ENCODE results near the gene EXOC7. TPM values are rescaled to one million over a fixed set of nuclear protein-coding genes. Genes with fewer than 3 reads are reported as not detected.

Gene EXOC7
- total RNA-seq, 2 experiments from 2014 or later, result 132 to 137 TPM

- Mint-ChIP-seq H3K27me3 (no peaks in the 10 kb centered on the region), H3K27ac (no peak overlapping the region), H3K9me3 (ENCODE audit: low read depth) (no peaks in the 10 kb centered on the region), H3K4me3 (no peak overlapping the region), H3K36me3 (peaks cover 36% of the 10 kb centered on the region), H3K4me1 (peaks cover 5% of the 10 kb centered on the region)
- ATAC-seq, result no peak
- no peak for DNase-seq
- CTCF ChIA-PET, result no interaction called here
These were observed 64.5 kb downstream of the EXOC7 start for GRCh38 chr17:76039121-76039520.

GRCh38 chr17:76038050-76038449, 65.5 kb downstream of the EXOC7 start:
- peaks cover 26% of the 10 kb centered on the region for H3K36me3 Mint-ChIP-seq
- H3K4me1 Mint-ChIP-seq, result peaks cover 5% of the 10 kb centered on the region
- no peaks in the 10 kb centered on the region for H3K27me3 Mint-ChIP-seq
- DNase-seq, result no peak
- no peak for ATAC-seq
- CTCF ChIA-PET, result no interaction called here
- H3K4me3 Mint-ChIP-seq, result no peak overlapping the region
- no peak overlapping the region for H3K27ac Mint-ChIP-seq
- no peaks in the 10 kb centered on the region for H3K9me3 Mint-ChIP-seq (ENCODE audit: low read depth)

GRCh38 chr17:76036497-76037261, 66.9 kb downstream of the EXOC7 start:
- H3K4me3 Mint-ChIP-seq, result no peak overlapping the region
- CTCF ChIA-PET, result interaction anchor here (1.2 to 1.9 kb wide), 2 partner anchors 19 to 23 kb away, joined by 4 to 6 read pairs; no protein-coding TSS in a partner anchor

GRCh38 chr17:76034428-76035350, 68.9 kb downstream of the EXOC7 start:
- CTCF ChIA-PET, result interaction anchor here (3.4 kb wide), 1 partner anchor 20 kb away, joined by 16 read pairs; no protein-coding TSS in a partner anchor
- no peak for ATAC-seq
- H3K4me1 Mint-ChIP-seq, result peaks cover 11% of the 10 kb centered on the region
- DNase-seq, result no peak
- no peaks in the 10 kb centered on the region for H3K27me3 Mint-ChIP-seq
- H3K4me3 Mint-ChIP-seq, result no peak overlapping the region
- peaks cover 12% of the 10 kb centered on the region for H3K36me3 Mint-ChIP-seq
- H3K9me3 Mint-ChIP-seq (ENCODE audit: low read depth), result no peaks in the 10 kb centered on the region
- H3K27ac Mint-ChIP-seq, result no peak overlapping the region

More at GRCh38 chr17:76036497-76037261, 66.9 kb downstream of the EXOC7 start:
- Mint-ChIP-seq H3K36me3 (peaks cover 23% of the 10 kb centered on the region), H3K9me3 (ENCODE audit: low read depth) (no peaks in the 10 kb centered on the region), H3K27ac (no peak overlapping the region), H3K4me1 (peaks cover 5% of the 10 kb centered on the region), H3K27me3 (no peaks in the 10 kb centered on the region)
- no peak for ATAC-seq
- DNase-seq, result no peak

- DNase-seq (no peak), ATAC-seq (no peak)
- Mint-ChIP-seq H3K9me3 (ENCODE audit: low read depth) (no peaks in the 10 kb centered on the region), H3K27me3 (no peaks in the 10 kb centered on the region), H3K4me3 (no peak overlapping the region), H3K36me3 (peaks cover under 1% of the 10 kb centered on the region), H3K27ac (no peak overlapping the region), H3K4me1 (peaks cover 17% of the 10 kb centered on the region)
- CTCF ChIA-PET, result interaction anchor here (1.0 to 3.4 kb wide), 3 partner anchors 19 to 247 kb away, joined by 3 to 16 read pairs (median 3); no protein-coding TSS in a partner anchor
These were observed 70.4 kb downstream of the EXOC7 start for GRCh38 chr17:76033139-76033538.

GRCh38 chr17:76032780-76033108, 70.8 kb downstream of the EXOC7 start:
- Mint-ChIP-seq H3K36me3 (no peaks in the 10 kb centered on the region), H3K4me3 (no peak overlapping the region), H3K27me3 (no peaks in the 10 kb centered on the region), H3K4me1 (peaks cover 17% of the 10 kb centered on the region), H3K9me3 (ENCODE audit: low read depth) (no peaks in the 10 kb centered on the region), H3K27ac (no peak overlapping the region)
- no peak for DNase-seq
- CTCF ChIA-PET, result interaction anchor here (1.0 to 3.4 kb wide), 3 partner anchors 18 to 247 kb away, joined by 3 to 16 read pairs (median 3); no protein-coding TSS in a partner anchor
- ATAC-seq, result no peak

- H3K27ac Mint-ChIP-seq, result no peak overlapping the region
- DNase-seq, result no peak
- peaks cover 17% of the 10 kb centered on the region for H3K4me1 Mint-ChIP-seq
These were observed 71.4 kb downstream of the EXOC7 start for GRCh38 chr17:76032073-76032779.

More at GRCh38 chr17:76032073-76032779, 71.4 kb downstream of the EXOC7 start:
- H3K9me3 Mint-ChIP-seq (ENCODE audit: low read depth), result no peaks in the 10 kb centered on the region
- H3K36me3 Mint-ChIP-seq, result no peaks in the 10 kb centered on the region
- H3K27me3 Mint-ChIP-seq, result no peaks in the 10 kb centered on the region
- CTCF ChIA-PET, result interaction anchor here (0.5 to 3.4 kb wide), 3 partner anchors 18 to 248 kb away, joined by 3 to 16 read pairs (median 3); no protein-coding TSS in a partner anchor
- no peak overlapping the region for H3K4me3 Mint-ChIP-seq
- ATAC-seq, result no peak

Small RNA genes within 50 kb of the gene (microRNA-seq; reads per million reads assigned to microRNA genes)
- not detected for gene MIR6868

Other genes starting within 250 kb of the EXOC7 start
- 10 to 100 TPM; 71.3 to 79.1 TPM for gene WBP2, start 248.5 kb downstream of the EXOC7 start, total RNA-seq
- gene TRIM47, start 225.2 kb downstream of the EXOC7 start, total RNA-seq, result 10 to 100 TPM; 13.4 to 24.3 TPM
- gene TRIM65, start 206.8 kb downstream of the EXOC7 start, total RNA-seq, result 10 to 100 TPM; 33.3 to 33.6 TPM
- gene MRPL38, start 198.9 kb downstream of the EXOC7 start, total RNA-seq, result 100 to 1,000 TPM; 115 to 139 TPM
- 10 to 100 TPM; 26.6 to 36.7 TPM for gene FBF1, start 162.7 kb downstream of the EXOC7 start, total RNA-seq
- 10 to 100 TPM; 28.8 to 33.8 TPM for gene ACOX1, start 124.6 kb downstream of the EXOC7 start, total RNA-seq
- gene TEN1, start 124.5 kb downstream of the EXOC7 start, total RNA-seq, result 10 to 100 TPM; 13.3 to 15.1 TPM
- 1 to 10 TPM; 6.3 to 7.0 TPM for gene CDK3, start 102.9 kb downstream of the EXOC7 start, total RNA-seq
- gene EVPL, start 76.5 kb downstream of the EXOC7 start, total RNA-seq, result under 1 TPM in 1 of 2 experiments, not detected in 1; 0.03 TPM
- gene SRP68, start 31.3 kb downstream of the EXOC7 start, total RNA-seq, result 100 to 1,000 TPM in 1 of 2 experiments, 10 to 100 TPM in 1; 92.0 to 116 TPM
- under 1 TPM; 0.29 to 0.47 TPM for gene GALR2, start 29.0 kb downstream of the EXOC7 start, total RNA-seq
- gene ZACN, start 24.6 kb downstream of the EXOC7 start, total RNA-seq, result under 1 TPM; 0.26 to 0.87 TPM
- under 1 TPM in 1 of 2 experiments, not detected in 1; 0.55 TPM for gene FOXJ1, start 37.5 kb upstream of the EXOC7 start, total RNA-seq
- gene RNF157, start 136.7 kb upstream of the EXOC7 start, total RNA-seq, result 100 to 1,000 TPM in 1 of 2 experiments, 10 to 100 TPM in 1; 73.0 to 148 TPM
- 100 to 1,000 TPM; 260 to 406 TPM for gene UBALD2, start 161.6 kb upstream of the EXOC7 start, total RNA-seq
- gene QRICH2, start 204.5 kb upstream of the EXOC7 start, total RNA-seq, result 1 to 10 TPM; 3.8 to 5.8 TPM

Data from activated CD8-positive, alpha-beta memory T cell treated with anti-CD3 and anti-CD28 coated beads, Interleukin-2, amount 10 ng/mL, durations not matched to agents 7 days and 5 days (primary cell).